Measurements from ENCODE around the gene NPC1. TPM values are rescaled to one million over a fixed set of nuclear protein-coding genes. Genes with fewer than 3 reads are reported as not detected.
"Not testable (repeated sequence)": the region's sequence is repeated elsewhere in the genome, so short reads cannot be mapped to it uniquely, and the experiment has no call there.

Gene NPC1
- total and polyA plus RNA-seq, 3 experiments from 2014 or later, result 33.9 to 40.9 (median 34.3) TPM

- peaks cover 26 to 42% (median 39%) of the 10 kb centered on the region in 3 donors for H3K4me1 Mint-ChIP-seq
- Histone ChIP-seq H3K27ac (ENCODE audit: low read depth, low read length) (no peak overlapping the region), H3K36me3 (ENCODE audit: insufficient read depth, low read length) (peaks cover 43% of the 10 kb centered on the region), H3K4me3 (ENCODE audit: low read length) (no peak overlapping the region), H3K4me1 (ENCODE audit: insufficient read depth, low read length) (peaks cover 6% of the 10 kb centered on the region), H3K9me3 (ENCODE audit: low read length) (no peaks in the 10 kb centered on the region), H3K27me3 (ENCODE audit: insufficient read depth, low read length, poor library complexity, severe bottlenecking) (no peaks in the 10 kb centered on the region)
- peak overlapping the region; percentile 12 to 84 (median 66) for H3K27ac Mint-ChIP-seq
- H3K36me3 Mint-ChIP-seq, result peaks cover 20 to 84% (median 23%) of the 10 kb centered on the region in 3 donors
- peaks cover 0 to 3% of the 10 kb centered on the region in 2 donors for H3K27me3 Mint-ChIP-seq
- H3K9me3 Mint-ChIP-seq, result no peaks in the 10 kb centered on the region
- peak in 1 of 5 donors; percentile 44 for DNase-seq
- ChIA-PET CTCF (interaction anchor here (0.6 to 1.5 kb wide), 2 partner anchors 19 to 22 kb away, joined by 3 to 5 read pairs; partner anchors contain the start of gene NPC1), POLR2A (interaction anchor here (0.9 kb wide), 1 partner anchor 47 kb away, joined by 3 read pairs; no protein-coding TSS in a partner anchor)
- peak overlapping the region in 3 of 7 donors; percentile 7 to 66 (median 66) for H3K4me3 Mint-ChIP-seq
Observed at GRCh38 chr18:23563377-23564043, 22.8 kb downstream of the NPC1 start.

DNA sequence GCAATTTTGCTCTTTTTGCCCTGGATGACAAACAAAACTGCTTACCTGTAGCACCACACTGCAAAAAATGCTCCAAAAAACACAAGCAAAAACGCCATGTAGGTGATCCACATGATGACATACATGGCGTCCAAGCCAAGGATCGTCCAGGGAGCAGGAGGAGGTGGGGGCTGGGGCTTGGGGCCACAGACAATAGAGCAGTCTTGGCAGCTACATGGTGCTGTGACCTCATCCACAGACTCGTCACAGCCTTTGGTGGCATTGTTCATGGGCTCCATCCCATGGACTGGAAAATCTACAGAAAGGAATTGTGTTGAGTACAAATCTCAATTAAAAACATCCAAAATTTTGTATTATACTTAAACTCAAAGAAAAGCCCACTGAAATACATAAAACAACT lies 26.1 kb downstream of the NPC1 start:
- POLR2A ChIA-PET, result no interaction called here
- CTCF ChIA-PET, result interaction anchor here (1.3 kb wide), 1 partner anchor 62 kb away, joined by 3 read pairs; no protein-coding TSS in a partner anchor
- H3K27ac ChIP-seq (ENCODE audit: low read depth, low read length), result no peak overlapping the region
- peaks cover 21 to 34% (median 28%) of the 10 kb centered on the region in 3 donors for H3K4me1 Mint-ChIP-seq
- DNase-seq, result no peak
- H3K27me3 Mint-ChIP-seq, result peaks cover 0 to 3% of the 10 kb centered on the region in 2 donors
- peaks cover 22 to 89% (median 23%) of the 10 kb centered on the region in 3 donors for H3K36me3 Mint-ChIP-seq
- H3K27me3 ChIP-seq (ENCODE audit: insufficient read depth, low read length, poor library complexity, severe bottlenecking), result no peaks in the 10 kb centered on the region
- no peaks in the 10 kb centered on the region for H3K9me3 ChIP-seq (ENCODE audit: low read length)
- no peaks in the 10 kb centered on the region for H3K9me3 Mint-ChIP-seq
- peaks cover 6% of the 10 kb centered on the region for H3K4me1 ChIP-seq (ENCODE audit: insufficient read depth, low read length)
- H3K4me3 ChIP-seq (ENCODE audit: low read length), result no peak overlapping the region
- H3K27ac Mint-ChIP-seq, result no peak overlapping the region
- no peak overlapping the region for H3K4me3 Mint-ChIP-seq
- peaks cover 46% of the 10 kb centered on the region for H3K36me3 ChIP-seq (ENCODE audit: insufficient read depth, low read length)

- peaks cover 4 to 12% (median 5%) of the 10 kb centered on the region in 3 donors for H3K4me1 Mint-ChIP-seq
- H3K36me3 ChIP-seq (ENCODE audit: insufficient read depth, low read length), result peaks cover 67% of the 10 kb centered on the region
- H3K36me3 Mint-ChIP-seq, result peaks cover 25 to 96% (median 27%) of the 10 kb centered on the region in 3 donors
- CTCF ChIA-PET, result interaction anchor here (0.9 kb wide), 1 partner anchor 10 kb away, joined by 3 read pairs; no protein-coding TSS in a partner anchor
- H3K27me3 ChIP-seq (ENCODE audit: insufficient read depth, low read length, poor library complexity, severe bottlenecking); POLR2A ChIA-PET; DNase-seq; H3K9me3 Mint-ChIP-seq; H3K4me3 Mint-ChIP-seq; H3K4me3 ChIP-seq (ENCODE audit: low read length); H3K27me3 Mint-ChIP-seq; H3K9me3 ChIP-seq (ENCODE audit: low read length); H3K27ac ChIP-seq (ENCODE audit: low read depth, low read length); H3K4me1 ChIP-seq (ENCODE audit: insufficient read depth, low read length): not testable (repeated sequence)
- H3K27ac Mint-ChIP-seq, result peak overlapping the region in 4 of 8 donors; percentile 26 to 50 (median 43)
Observed at GRCh38 chr18:23557511-23557910, 28.8 kb downstream of the NPC1 start.

GRCh38 chr18:23556145-23556780 lies 30.0 kb downstream of the NPC1 start:
- peaks cover 70% of the 10 kb centered on the region for H3K36me3 ChIP-seq (ENCODE audit: insufficient read depth, low read length)
- Mint-ChIP-seq H3K27ac (peak overlapping the region in 1 of 8 donors; percentile 54), H3K4me1 (peaks cover 2 to 12% (median 3%) of the 10 kb centered on the region in 3 donors), H3K9me3 (no peaks in the 10 kb centered on the region), H3K36me3 (peaks cover 29 to 98% (median 31%) of the 10 kb centered on the region in 3 donors), H3K4me3 (no peak overlapping the region), H3K27me3 (peaks cover 0 to 1% of the 10 kb centered on the region in 2 donors)
- H3K27me3 ChIP-seq (ENCODE audit: insufficient read depth, low read length, poor library complexity, severe bottlenecking), result no peaks in the 10 kb centered on the region
- H3K9me3 ChIP-seq (ENCODE audit: low read length), result no peaks in the 10 kb centered on the region
- H3K4me1 ChIP-seq (ENCODE audit: insufficient read depth, low read length), result no peaks in the 10 kb centered on the region
- ChIA-PET POLR2A (no interaction called here), CTCF (no interaction called here)
- DNase-seq, result no peak
- no peak overlapping the region for H3K27ac ChIP-seq (ENCODE audit: low read depth, low read length)
- no peak overlapping the region for H3K4me3 ChIP-seq (ENCODE audit: low read length)

DNA sequence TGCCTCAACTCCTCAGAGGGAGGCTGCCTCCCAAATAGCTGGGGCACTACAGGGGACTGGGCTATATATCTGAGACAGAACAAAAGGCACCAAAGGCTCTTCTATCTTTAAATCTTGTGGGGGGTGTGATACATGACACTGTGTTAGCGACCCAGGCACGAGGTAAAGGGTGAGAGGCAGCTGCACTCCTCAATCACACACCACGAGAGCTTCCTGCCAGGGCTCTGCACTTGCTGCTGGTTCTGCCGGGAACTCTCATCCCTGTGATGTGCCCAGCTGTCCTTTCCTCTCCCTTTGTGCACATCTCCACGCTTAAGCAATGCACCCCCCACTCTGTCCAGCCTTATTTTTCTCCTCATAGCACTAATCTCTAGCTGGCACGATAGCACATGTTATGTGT lies 32.4 kb downstream of the NPC1 start:
- Mint-ChIP-seq H3K36me3 (peaks cover 26 to 93% (median 35%) of the 10 kb centered on the region in 3 donors), H3K9me3 (no peaks in the 10 kb centered on the region), H3K27me3 (peaks cover 0 to 1% of the 10 kb centered on the region in 2 donors), H3K27ac (peak overlapping the region in 3 of 8 donors; percentile 18 to 67 (median 38)), H3K4me1 (peaks cover 2 to 12% (median 3%) of the 10 kb centered on the region in 3 donors), H3K4me3 (no peak overlapping the region)
- Histone ChIP-seq H3K36me3 (ENCODE audit: insufficient read depth, low read length) (peaks cover 57% of the 10 kb centered on the region), H3K9me3 (ENCODE audit: low read length) (no peaks in the 10 kb centered on the region), H3K4me3 (ENCODE audit: low read length) (no peak overlapping the region), H3K4me1 (ENCODE audit: insufficient read depth, low read length) (no peaks in the 10 kb centered on the region), H3K27ac (ENCODE audit: low read depth, low read length) (no peak overlapping the region), H3K27me3 (ENCODE audit: insufficient read depth, low read length, poor library complexity, severe bottlenecking) (no peaks in the 10 kb centered on the region)
- DNase-seq, result no peak
- CTCF ChIA-PET, result interaction anchor here (0.8 to 1.4 kb wide), 3 partner anchors 12 to 38 kb away, joined by 3 to 4 read pairs (median 4); no protein-coding TSS in a partner anchor
- POLR2A ChIA-PET, result no interaction called here

DNA sequence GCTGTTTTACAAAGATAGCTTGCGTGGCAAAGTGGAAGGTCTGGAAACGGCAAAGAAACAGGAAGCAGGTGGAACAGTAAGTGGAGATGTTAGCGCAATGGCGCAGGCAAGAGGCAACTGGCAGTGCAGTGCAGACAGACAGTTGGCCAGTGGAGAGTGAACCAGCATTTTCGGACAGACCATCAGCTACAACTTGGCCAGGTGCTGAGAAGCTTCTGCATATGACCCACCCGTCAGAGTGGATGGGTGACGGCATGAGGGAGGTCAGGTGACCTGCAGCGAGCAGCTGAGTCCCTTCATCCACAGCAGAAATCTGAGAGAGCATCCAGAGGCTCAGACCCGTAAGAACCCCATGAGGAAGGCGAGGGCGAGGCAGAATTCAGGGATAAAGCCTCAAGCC lies 33.8 kb downstream of the NPC1 start:
- Mint-ChIP-seq H3K4me1 (peaks cover 3 to 4% (median 4%) of the 10 kb centered on the region in 3 donors), H3K36me3 (peaks cover 24 to 92% (median 32%) of the 10 kb centered on the region in 3 donors), H3K9me3 (no peaks in the 10 kb centered on the region), H3K4me3 (no peak overlapping the region), H3K27ac (peak overlapping the region in 4 of 8 donors; percentile 57 to 91 (median 72)), H3K27me3 (peaks cover 0 to 1% of the 10 kb centered on the region in 2 donors)
- CTCF ChIA-PET, result interaction anchor here (1.4 kb wide), 1 partner anchor 13 kb away, joined by 4 read pairs; no protein-coding TSS in a partner anchor
- Histone ChIP-seq H3K27me3 (ENCODE audit: insufficient read depth, low read length, poor library complexity, severe bottlenecking) (no peaks in the 10 kb centered on the region), H3K36me3 (ENCODE audit: insufficient read depth, low read length) (peaks cover 58% of the 10 kb centered on the region), H3K27ac (ENCODE audit: low read depth, low read length) (no peak overlapping the region), H3K4me3 (ENCODE audit: low read length) (no peak overlapping the region), H3K4me1 (ENCODE audit: insufficient read depth, low read length) (no peaks in the 10 kb centered on the region), H3K9me3 (ENCODE audit: low read length) (no peaks in the 10 kb centered on the region)
- POLR2A ChIA-PET, result no interaction called here
- DNase-seq, result no peak

DNA sequence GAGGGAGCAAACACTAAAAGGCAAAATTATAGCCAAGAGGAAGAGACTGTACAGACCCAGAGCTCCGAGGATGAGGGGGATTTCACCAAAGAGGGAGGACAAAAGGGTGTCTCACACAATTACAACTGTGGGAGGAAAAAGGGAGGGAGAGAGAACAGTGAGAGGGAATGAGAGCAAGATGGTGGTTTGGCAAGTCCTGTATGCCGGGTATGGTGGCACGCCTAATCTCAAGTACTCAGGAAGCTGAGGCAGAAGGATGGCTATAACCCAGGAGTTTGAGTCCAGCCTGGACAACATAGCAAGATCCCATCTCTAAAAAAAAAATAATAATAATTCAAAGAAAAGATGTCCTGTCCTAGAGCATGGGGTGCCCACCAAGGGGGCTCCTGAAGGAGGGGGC lies 34.3 kb downstream of the NPC1 start:
- H3K27me3 Mint-ChIP-seq, result peaks cover 0 to 1% of the 10 kb centered on the region in 2 donors
- Histone ChIP-seq H3K36me3 (ENCODE audit: insufficient read depth, low read length) (peaks cover 56% of the 10 kb centered on the region), H3K27me3 (ENCODE audit: insufficient read depth, low read length, poor library complexity, severe bottlenecking) (no peaks in the 10 kb centered on the region), H3K27ac (ENCODE audit: low read depth, low read length) (no peak overlapping the region), H3K4me3 (ENCODE audit: low read length) (no peak overlapping the region), H3K4me1 (ENCODE audit: insufficient read depth, low read length) (no peaks in the 10 kb centered on the region), H3K9me3 (ENCODE audit: low read length) (no peaks in the 10 kb centered on the region)
- H3K27ac Mint-ChIP-seq, result peak overlapping the region in 4 of 8 donors; percentile 30 to 63 (median 46)
- DNase-seq, result no peak
- ChIA-PET POLR2A (no interaction called here), CTCF (no interaction called here)
- no peak overlapping the region for H3K4me3 Mint-ChIP-seq
- H3K36me3 Mint-ChIP-seq, result peaks cover 24 to 91% (median 33%) of the 10 kb centered on the region in 3 donors
- no peaks in the 10 kb centered on the region for H3K9me3 Mint-ChIP-seq
- H3K4me1 Mint-ChIP-seq, result peaks cover 3 to 4% (median 4%) of the 10 kb centered on the region in 3 donors

DNA sequence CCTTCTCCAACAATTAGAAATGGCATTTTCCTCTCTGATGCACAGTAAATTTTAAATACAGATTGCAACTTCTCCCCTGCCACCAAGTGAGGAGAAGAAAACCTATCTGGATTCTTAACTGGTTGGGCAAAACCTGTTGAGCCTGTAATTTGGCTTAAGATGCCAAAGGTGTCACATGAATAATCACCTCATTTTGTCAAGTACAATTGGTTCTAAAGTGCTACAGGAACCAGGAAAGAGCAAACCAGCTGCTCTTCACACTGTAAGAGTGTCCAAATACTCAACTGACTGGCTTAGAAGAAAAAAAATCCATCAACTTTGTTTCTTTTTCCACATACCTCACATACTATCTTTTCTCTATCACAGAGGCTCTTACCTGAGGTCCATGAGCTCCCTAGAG lies 35.4 kb downstream of the NPC1 start:
- H3K36me3 ChIP-seq (ENCODE audit: insufficient read depth, low read length), result peaks cover 53% of the 10 kb centered on the region
- Mint-ChIP-seq H3K36me3 (peaks cover 21 to 89% (median 33%) of the 10 kb centered on the region in 3 donors), H3K27ac (no peak overlapping the region), H3K27me3 (peaks cover 0 to 1% of the 10 kb centered on the region in 2 donors), H3K4me1 (peaks cover 4 to 8% (median 4%) of the 10 kb centered on the region in 3 donors), H3K4me3 (no peak overlapping the region), H3K9me3 (no peaks in the 10 kb centered on the region)
- H3K4me3 ChIP-seq (ENCODE audit: low read length), result no peak overlapping the region
- H3K4me1 ChIP-seq (ENCODE audit: insufficient read depth, low read length), result no peaks in the 10 kb centered on the region
- DNase-seq, result no peak
- POLR2A ChIA-PET, result no interaction called here
- no peaks in the 10 kb centered on the region for H3K9me3 ChIP-seq (ENCODE audit: low read length)
- H3K27me3 ChIP-seq (ENCODE audit: insufficient read depth, low read length, poor library complexity, severe bottlenecking), result no peaks in the 10 kb centered on the region
- H3K27ac ChIP-seq (ENCODE audit: low read depth, low read length), result no peak overlapping the region
- CTCF ChIA-PET, result no interaction called here
